22Rv1 (cell line): Measurements from ENCODE around the gene ITPR1.
"Not testable (repeated sequence)": the region's sequence is repeated elsewhere in the genome, so short reads cannot be mapped to it uniquely, and the experiment has no call there.

Experiments used
- H3K27ac ChIP-seq: fragments of 450-650 bp; 2 replicates; pipeline ENCODE4 v1.5.1; 2017
- ZFX ChIP-seq: fragments of 450-650 bp; IDR thresholded peaks from 2 replicates; pipeline ENCODE4 v1.6.1; 2017; ENCODE audit warnings: antibody characterized with exemption, borderline replicate concordance
- TF ChIP-seq, protein P1 (sequence below): fragments of 450-650 bp; IDR thresholded peaks from 2 replicates; pipeline ENCODE4 v1.5.1; 2017; ENCODE audit warnings: mild to moderate bottlenecking

The ITPR1 gene

DNA sequence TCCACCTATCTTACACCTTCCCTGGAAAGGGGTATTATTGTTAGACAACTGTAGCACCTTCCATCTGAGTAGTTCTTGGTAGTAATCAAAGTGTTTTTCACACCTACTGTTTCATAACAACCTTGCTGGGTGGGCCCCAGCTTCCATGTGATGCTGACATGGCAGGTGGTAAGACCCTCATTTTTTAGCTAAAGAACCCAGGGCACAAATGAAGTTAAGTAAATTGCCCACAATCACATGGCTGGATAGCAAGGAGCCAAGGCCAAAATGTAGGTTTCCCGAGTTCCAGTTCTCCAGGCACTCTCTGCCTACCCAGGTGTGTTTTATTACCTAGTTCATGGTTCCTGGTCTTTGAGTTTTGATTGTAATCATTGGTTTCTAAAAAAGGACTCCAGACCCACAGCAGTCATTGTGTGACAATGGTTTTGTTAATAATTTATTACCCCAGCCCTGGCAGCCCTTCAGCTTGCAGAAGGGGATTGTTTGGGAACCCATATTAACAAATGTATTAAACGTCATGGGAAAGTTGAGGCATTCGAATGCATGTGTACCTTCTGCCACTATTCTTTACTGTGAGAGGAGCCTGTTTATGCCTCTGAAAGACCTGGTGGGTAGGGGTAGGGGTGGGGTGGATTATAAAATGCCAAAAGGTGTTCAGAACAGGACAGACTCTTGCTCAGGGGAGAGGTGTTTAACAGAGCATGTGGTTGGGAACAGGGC is 263.9 kb downstream of the ITPR1 start:
- H3K27ac ChIP-seq = no peak overlapping the region
- TF ChIP-seq ZFX = no peak
- TF ChIP-seq, protein P1, sequence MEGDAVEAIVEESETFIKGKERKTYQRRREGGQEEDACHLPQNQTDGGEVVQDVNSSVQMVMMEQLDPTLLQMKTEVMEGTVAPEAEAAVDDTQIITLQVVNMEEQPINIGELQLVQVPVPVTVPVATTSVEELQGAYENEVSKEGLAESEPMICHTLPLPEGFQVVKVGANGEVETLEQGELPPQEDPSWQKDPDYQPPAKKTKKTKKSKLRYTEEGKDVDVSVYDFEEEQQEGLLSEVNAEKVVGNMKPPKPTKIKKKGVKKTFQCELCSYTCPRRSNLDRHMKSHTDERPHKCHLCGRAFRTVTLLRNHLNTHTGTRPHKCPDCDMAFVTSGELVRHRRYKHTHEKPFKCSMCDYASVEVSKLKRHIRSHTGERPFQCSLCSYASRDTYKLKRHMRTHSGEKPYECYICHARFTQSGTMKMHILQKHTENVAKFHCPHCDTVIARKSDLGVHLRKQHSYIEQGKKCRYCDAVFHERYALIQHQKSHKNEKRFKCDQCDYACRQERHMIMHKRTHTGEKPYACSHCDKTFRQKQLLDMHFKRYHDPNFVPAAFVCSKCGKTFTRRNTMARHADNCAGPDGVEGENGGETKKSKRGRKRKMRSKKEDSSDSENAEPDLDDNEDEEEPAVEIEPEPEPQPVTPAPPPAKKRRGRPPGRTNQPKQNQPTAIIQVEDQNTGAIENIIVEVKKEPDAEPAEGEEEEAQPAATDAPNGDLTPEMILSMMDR = no peak

DNA sequence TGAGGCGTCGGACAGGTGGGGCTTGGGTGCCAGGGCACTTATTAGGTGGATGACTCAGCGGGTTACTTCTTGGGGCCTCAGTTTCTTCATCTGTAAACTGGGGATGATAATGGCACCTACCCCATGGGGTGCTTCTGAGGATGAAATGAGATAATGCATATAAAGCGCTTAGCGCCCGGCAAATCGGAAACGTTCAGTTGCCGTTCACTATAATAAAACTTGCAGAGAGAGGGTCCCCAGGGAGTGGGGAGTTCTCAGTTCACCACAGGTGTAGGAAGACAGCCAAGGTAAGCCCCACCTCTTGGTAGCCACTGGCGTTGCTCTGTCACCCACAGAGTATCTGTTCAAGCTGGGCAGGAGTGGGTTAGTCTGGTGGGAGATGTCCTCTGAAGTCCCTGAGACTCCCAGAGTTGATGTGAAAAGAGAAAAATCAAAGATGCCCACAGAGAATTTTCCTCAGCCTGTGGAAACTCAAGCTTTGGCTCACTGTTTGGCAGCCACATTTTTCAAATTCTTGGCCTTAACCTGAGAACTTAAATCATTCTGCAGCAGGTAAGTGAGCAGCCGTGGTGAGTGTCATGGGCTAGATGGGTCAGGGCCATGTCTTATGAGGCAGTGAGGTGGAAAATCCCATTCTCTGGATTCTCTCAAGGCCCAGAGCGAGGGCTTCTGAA is 264.6 kb downstream of the ITPR1 start:
- H3K27ac ChIP-seq = no peak overlapping the region
- TF ChIP-seq ZFX = no peak
- TF ChIP-seq, protein P1 = no peak

DNA sequence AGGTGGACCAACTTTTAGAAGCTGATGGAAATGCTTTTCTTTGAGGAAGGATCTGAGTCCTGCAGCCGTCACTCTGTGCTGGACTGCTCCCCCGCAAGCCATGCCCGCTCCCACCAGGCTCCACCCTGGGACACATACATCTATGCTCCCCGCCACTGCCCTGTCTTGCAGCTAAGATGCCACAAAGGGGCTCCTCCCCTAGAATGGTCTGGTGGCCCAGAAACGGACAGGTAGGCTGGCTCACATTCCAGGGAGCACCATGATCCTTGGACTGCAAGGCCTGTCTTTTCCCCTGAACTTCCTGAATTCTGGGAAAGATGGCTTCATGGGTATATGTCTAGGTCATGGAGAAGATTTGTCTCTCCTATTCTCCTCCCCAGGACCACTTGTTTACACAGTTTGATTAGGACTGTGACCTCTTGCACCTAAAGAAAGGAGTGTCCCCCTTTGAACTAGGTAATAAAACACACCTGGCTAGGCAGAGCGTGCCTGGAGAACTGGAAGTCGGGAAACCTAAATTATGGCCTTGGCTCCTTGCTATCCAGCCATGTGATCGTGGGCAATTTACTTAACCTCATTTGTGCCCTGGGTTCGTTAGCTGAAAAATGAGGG is 265.2 kb downstream of the ITPR1 start:
- no peak overlapping the region for H3K27ac ChIP-seq
- TF ChIP-seq ZFX = no peak
- TF ChIP-seq, protein P1 = no peak

GRCh38 chr3:4758957-4759656 is 266.0 kb downstream of the ITPR1 start:
- no peak overlapping the region for H3K27ac ChIP-seq
- TF ChIP-seq, protein P1 = no peak
- TF ChIP-seq ZFX = no peak

GRCh38 chr3:4759689-4760312 is 266.7 kb downstream of the ITPR1 start:
- no peak for TF ChIP-seq ZFX
- TF ChIP-seq, protein P1 = no peak
- no peak overlapping the region for H3K27ac ChIP-seq

- H3K27ac ChIP-seq = no peak overlapping the region
- TF ChIP-seq, protein P1 = no peak
- no peak for TF ChIP-seq ZFX
Measured at GRCh38 chr3:4761759-4762158, 268.6 kb downstream of the ITPR1 start.

DNA sequence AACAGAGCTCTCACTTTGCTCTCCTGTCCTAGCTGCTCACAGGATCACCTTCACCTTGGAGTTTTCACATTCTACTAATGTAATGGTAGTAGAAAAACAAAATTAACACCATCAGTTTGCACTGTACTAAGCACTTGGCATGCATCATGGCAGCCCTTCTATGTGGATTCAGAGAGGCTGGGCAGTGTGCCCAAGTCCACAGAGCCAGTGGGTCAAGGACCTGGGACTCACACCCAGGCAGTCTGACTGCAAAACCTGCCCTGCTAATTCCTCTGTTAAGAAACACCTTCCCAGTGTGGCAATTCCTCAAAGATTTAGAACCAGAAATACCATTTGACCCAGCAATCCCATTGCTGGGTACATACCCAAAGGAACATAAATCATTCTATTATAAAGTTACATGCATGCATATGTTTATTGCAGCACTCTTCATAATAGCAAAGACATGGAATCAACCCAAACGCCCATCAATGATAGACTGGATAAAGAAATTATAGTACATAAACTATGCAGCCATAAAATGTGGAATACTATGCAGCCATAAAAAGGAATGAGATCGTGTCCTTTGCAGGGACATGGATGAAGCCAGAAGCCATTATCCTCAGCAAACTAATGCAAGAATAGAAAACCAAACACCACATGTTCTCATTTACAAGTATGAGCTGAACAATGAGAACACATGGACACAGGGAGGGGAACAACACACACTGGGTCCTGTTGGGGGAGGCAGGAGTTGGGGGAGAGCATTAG is 269.5 kb downstream of the ITPR1 start:
- not testable (repeated sequence) for H3K27ac ChIP-seq
